ENCODE data around the gene HPDL.

Gene HPDL

GRCh38 chr1:45346473-45346872, 19.8 kb downstream of the HPDL start:
- H2BK15ac ChIP-seq (ENCODE audit: low read length) = no peak overlapping the region
- no peak overlapping the region for H3K18ac ChIP-seq (ENCODE audit: low read length)
- H3K4me1 ChIP-seq (ENCODE audit: control insufficient read depth in 2 of 2, insufficient read depth in 1 of 2, low read depth in 1 of 2, low read length in 2 of 2) = peaks cover 0 to 5% of the 10 kb centered on the region in 2 donors
- H3K9me3 ChIP-seq (replicated peaks in 1 of 2; ENCODE audit: control insufficient read depth in 2 of 2, insufficient read depth in 1 of 2, low read depth in 1 of 2, low read length in 2 of 2) = no peaks in the 10 kb centered on the region
- no peak overlapping the region for H2BK120ac ChIP-seq (ENCODE audit: low read depth, low read length)
- H3K36me3 ChIP-seq (replicated peaks in 1 of 2; ENCODE audit: control insufficient read depth in 2 of 2, insufficient read depth in 2 of 2, low read length in 2 of 2) = peaks cover 26 to 39% of the 10 kb centered on the region in 2 donors
- no peak overlapping the region for H2BK5ac ChIP-seq (ENCODE audit: low read length)
- H3K4me3 ChIP-seq (ENCODE audit: low read length in 2 of 2) = no peak overlapping the region
- H3K27me3 ChIP-seq (ENCODE audit: control insufficient read depth in 3 of 3, insufficient read depth in 3 of 3, low read depth in 1 of 3, low read length in 3 of 3) = peaks cover 0 to 6% (median 0%) of the 10 kb centered on the region in 3 experiments
- H4K8ac ChIP-seq (ENCODE audit: low read depth, low read length) = no peak overlapping the region
- no peak overlapping the region for H3K27ac ChIP-seq (replicated peaks; ENCODE audit: low read length)
- H3K23ac ChIP-seq (ENCODE audit: low read depth, low read length, poor library complexity) = no peak overlapping the region
- no CpG with 5 or more reads among the region's 2 CpGs for WGBS, 2 donors (ENCODE audit: extremely low coverage in 2 of 2, insufficient read length in 2 of 2, insufficient replicate concordance in 1 of 2)
- no peak overlapping the region for H3K4ac ChIP-seq (ENCODE audit: low read length)
- H3K9ac ChIP-seq (ENCODE audit: low read depth, low read length, poor library complexity) = no peak overlapping the region
- H3K4me2 ChIP-seq (ENCODE audit: insufficient read depth, low read length, poor library complexity, severe bottlenecking) = no peak overlapping the region
- H4K91ac ChIP-seq (ENCODE audit: low read depth, low read length, poor library complexity) = no peak overlapping the region
- DNase-seq (ENCODE audit: low spot score) = no peak
- H3K14ac ChIP-seq (ENCODE audit: low read length) = no peak overlapping the region
- H2BK12ac ChIP-seq (ENCODE audit: low read length) = no peak overlapping the region
- no peak overlapping the region for H2AK5ac ChIP-seq (ENCODE audit: low read depth, low read length)
- no peaks in the 10 kb centered on the region for H3K79me1 ChIP-seq (ENCODE audit: low read depth, low read length)
- no peak overlapping the region for H2AFZ ChIP-seq (ENCODE audit: low read length)

GRCh38 chr1:45348020-45348419, 21.3 kb downstream of the HPDL start:
- Histone ChIP-seq H3K9ac (ENCODE audit: low read depth, low read length, poor library complexity) (no peak overlapping the region), H3K27me3 (ENCODE audit: control insufficient read depth in 3 of 3, insufficient read depth in 3 of 3, low read depth in 1 of 3, low read length in 3 of 3) (peaks cover 0 to 14% (median 0%) of the 10 kb centered on the region in 3 experiments), H3K4me1 (ENCODE audit: control insufficient read depth in 2 of 2, insufficient read depth in 1 of 2, low read depth in 1 of 2, low read length in 2 of 2) (peaks cover 0 to 5% of the 10 kb centered on the region in 2 donors), H4K91ac (ENCODE audit: low read depth, low read length, poor library complexity) (no peak overlapping the region), H2BK15ac (ENCODE audit: low read length) (no peak overlapping the region), H3K36me3 (replicated peaks in 1 of 2; ENCODE audit: control insufficient read depth in 2 of 2, insufficient read depth in 2 of 2, low read length in 2 of 2) (peaks cover 13 to 24% of the 10 kb centered on the region in 2 donors), H2BK5ac (ENCODE audit: low read length) (no peak overlapping the region), H3K27ac (replicated peaks; ENCODE audit: low read length) (no peak overlapping the region), H3K4me3 (ENCODE audit: low read length in 2 of 2) (peak overlapping the region in 1 of 2 donors; percentile 3), H2AFZ (ENCODE audit: low read length) (no peak overlapping the region), H3K4me2 (ENCODE audit: insufficient read depth, low read length, poor library complexity, severe bottlenecking) (no peak overlapping the region), H2BK120ac (ENCODE audit: low read depth, low read length) (no peak overlapping the region), H3K23ac (ENCODE audit: low read depth, low read length, poor library complexity) (no peak overlapping the region), H3K4ac (ENCODE audit: low read length) (no peak overlapping the region), H4K8ac (ENCODE audit: low read depth, low read length) (no peak overlapping the region), H3K79me1 (ENCODE audit: low read depth, low read length) (no peaks in the 10 kb centered on the region), H3K18ac (ENCODE audit: low read length) (no peak overlapping the region), H2AK5ac (ENCODE audit: low read depth, low read length) (no peak overlapping the region), H2BK12ac (ENCODE audit: low read length) (no peak overlapping the region), H3K9me3 (replicated peaks in 1 of 2; ENCODE audit: control insufficient read depth in 2 of 2, insufficient read depth in 1 of 2, low read depth in 1 of 2, low read length in 2 of 2) (no peaks in the 10 kb centered on the region), H3K14ac (ENCODE audit: low read length) (no peak overlapping the region)
- WGBS, 2 donors (ENCODE audit: extremely low coverage in 2 of 2, insufficient read length in 2 of 2, insufficient replicate concordance in 1 of 2) = no CpG with 5 or more reads among the region's 2 CpGs
- DNase-seq (ENCODE audit: low spot score) = no peak

GRCh38 chr1:45348609-45348965, 21.9 kb downstream of the HPDL start:
- Histone ChIP-seq H3K14ac (ENCODE audit: low read length) (no peak overlapping the region), H2BK12ac (ENCODE audit: low read length) (no peak overlapping the region), H3K27ac (replicated peaks; ENCODE audit: low read length) (no peak overlapping the region), H3K18ac (ENCODE audit: low read length) (no peak overlapping the region), H2BK120ac (ENCODE audit: low read depth, low read length) (no peak overlapping the region), H3K9me3 (replicated peaks in 1 of 2; ENCODE audit: control insufficient read depth in 2 of 2, insufficient read depth in 1 of 2, low read depth in 1 of 2, low read length in 2 of 2) (no peaks in the 10 kb centered on the region), H2AK5ac (ENCODE audit: low read depth, low read length) (no peak overlapping the region), H3K4me2 (ENCODE audit: insufficient read depth, low read length, poor library complexity, severe bottlenecking) (no peak overlapping the region), H3K23ac (ENCODE audit: low read depth, low read length, poor library complexity) (no peak overlapping the region), H4K8ac (ENCODE audit: low read depth, low read length) (no peak overlapping the region), H3K4ac (ENCODE audit: low read length) (no peak overlapping the region), H3K27me3 (ENCODE audit: control insufficient read depth in 3 of 3, insufficient read depth in 3 of 3, low read depth in 1 of 3, low read length in 3 of 3) (peaks cover 0 to 19% (median 0%) of the 10 kb centered on the region in 3 experiments), H3K79me1 (ENCODE audit: low read depth, low read length) (no peaks in the 10 kb centered on the region), H4K91ac (ENCODE audit: low read depth, low read length, poor library complexity) (no peak overlapping the region), H2AFZ (ENCODE audit: low read length) (no peak overlapping the region), H3K36me3 (replicated peaks in 1 of 2; ENCODE audit: control insufficient read depth in 2 of 2, insufficient read depth in 2 of 2, low read length in 2 of 2) (peaks cover 8 to 18% of the 10 kb centered on the region in 2 donors), H3K4me3 (ENCODE audit: low read length in 2 of 2) (no peak overlapping the region), H3K9ac (ENCODE audit: low read depth, low read length, poor library complexity) (no peak overlapping the region), H3K4me1 (ENCODE audit: control insufficient read depth in 2 of 2, insufficient read depth in 1 of 2, low read depth in 1 of 2, low read length in 2 of 2) (peaks cover 0 to 5% of the 10 kb centered on the region in 2 donors), H2BK15ac (ENCODE audit: low read length) (no peak overlapping the region), H2BK5ac (ENCODE audit: low read length) (no peak overlapping the region)
- WGBS, 2 donors (ENCODE audit: extremely low coverage in 2 of 2, insufficient read length in 2 of 2, insufficient replicate concordance in 1 of 2) = no CpG with 5 or more reads among the region's 1 CpG
- no peak for DNase-seq (ENCODE audit: low spot score)

GRCh38 chr1:45348966-45349677, 22.4 kb downstream of the HPDL start:
- H3K9me3 ChIP-seq (replicated peaks in 1 of 2; ENCODE audit: control insufficient read depth in 2 of 2, insufficient read depth in 1 of 2, low read depth in 1 of 2, low read length in 2 of 2) = no peaks in the 10 kb centered on the region
- H2BK5ac ChIP-seq (ENCODE audit: low read length) = no peak overlapping the region
- H4K8ac ChIP-seq (ENCODE audit: low read depth, low read length) = no peak overlapping the region
- H4K91ac ChIP-seq (ENCODE audit: low read depth, low read length, poor library complexity) = no peak overlapping the region
- no peak overlapping the region for H2AFZ ChIP-seq (ENCODE audit: low read length)
- no peak overlapping the region for H3K4me3 ChIP-seq (ENCODE audit: low read length in 2 of 2)
- no peak overlapping the region for H3K27ac ChIP-seq (replicated peaks; ENCODE audit: low read length)
- no peak overlapping the region for H3K4ac ChIP-seq (ENCODE audit: low read length)
- no peak overlapping the region for H3K4me2 ChIP-seq (ENCODE audit: insufficient read depth, low read length, poor library complexity, severe bottlenecking)
- H3K23ac ChIP-seq (ENCODE audit: low read depth, low read length, poor library complexity) = no peak overlapping the region
- peaks cover 5 to 13% of the 10 kb centered on the region in 2 donors for H3K36me3 ChIP-seq (replicated peaks in 1 of 2; ENCODE audit: control insufficient read depth in 2 of 2, insufficient read depth in 2 of 2, low read length in 2 of 2)
- no peak overlapping the region for H2BK12ac ChIP-seq (ENCODE audit: low read length)
- H2BK15ac ChIP-seq (ENCODE audit: low read length) = no peak overlapping the region
- WGBS, 2 donors (ENCODE audit: extremely low coverage in 2 of 2, insufficient read length in 2 of 2, insufficient replicate concordance in 1 of 2) = no CpG with 5 or more reads among the region's 3 CpGs
- peaks cover 0 to 5% of the 10 kb centered on the region in 2 donors for H3K4me1 ChIP-seq (ENCODE audit: control insufficient read depth in 2 of 2, insufficient read depth in 1 of 2, low read depth in 1 of 2, low read length in 2 of 2)
- H3K14ac ChIP-seq (ENCODE audit: low read length) = no peak overlapping the region
- no peak overlapping the region for H2AK5ac ChIP-seq (ENCODE audit: low read depth, low read length)
- no peaks in the 10 kb centered on the region for H3K79me1 ChIP-seq (ENCODE audit: low read depth, low read length)
- no peak overlapping the region for H3K18ac ChIP-seq (ENCODE audit: low read length)
- DNase-seq (ENCODE audit: low spot score) = no peak
- H2BK120ac ChIP-seq (ENCODE audit: low read depth, low read length) = no peak overlapping the region
- no peak overlapping the region for H3K9ac ChIP-seq (ENCODE audit: low read depth, low read length, poor library complexity)
- peaks cover 0 to 19% (median 0%) of the 10 kb centered on the region in 3 experiments for H3K27me3 ChIP-seq (ENCODE audit: control insufficient read depth in 3 of 3, insufficient read depth in 3 of 3, low read depth in 1 of 3, low read length in 3 of 3)
